ENCODE results near the gene CERS2. TPM values are rescaled to one million over a fixed set of nuclear protein-coding genes. Genes with fewer than 3 reads are reported as not detected.

Gene CERS2
- total and polyA plus RNA-seq, 2 of the 8 experiments (the other 6 are each of a cell fraction or from before 2014, with no cell fraction given), result 216 to 237 TPM

GRCh38 chr1:150981805-150982712, 7.4 kb upstream of the CERS2 start, which contains the start of gene ANXA9 (continued):
- TF ChIP-seq POU5F1 (IDR thresholded peaks at IDR 0.05; ENCODE audit: low read depth, low read length), result no peak
- TF ChIP-seq TBP (IDR thresholded peaks at IDR 0.05; ENCODE audit: low read depth, low read length), result no peak

Measured in H1 (cell line).